Panc1 (cell line): ENCODE results near the gene LEPROT.

ENCODE experiments used
- CTCF ChIP-seq: fragments of 450-650 bp; IDR thresholded peaks from 2 replicates; pipeline ENCODE4 v1.5.1; 2017; ENCODE audit warnings: mild to moderate bottlenecking
- POLR2AphosphoS5 ChIP-seq: IDR thresholded peaks from 2 replicates; pipeline ENCODE4 v1.6.1; 2012; ENCODE audit warnings: mild to moderate bottlenecking, low read depth, low read length, moderate library complexity
- REST ChIP-seq, 2 experiments: IDR thresholded peaks; 2 replicates each; pipeline ENCODE4 v1.6.1; 2011 to 2012; ENCODE audit warnings: low read depth in 2 of 2, control low read depth in 1 of 2, low read length in 1 of 2, mild to moderate bottlenecking in 1 of 2, moderate library complexity in 1 of 2; ENCODE audit not compliant: insufficient read depth in 1 of 2

DNA sequence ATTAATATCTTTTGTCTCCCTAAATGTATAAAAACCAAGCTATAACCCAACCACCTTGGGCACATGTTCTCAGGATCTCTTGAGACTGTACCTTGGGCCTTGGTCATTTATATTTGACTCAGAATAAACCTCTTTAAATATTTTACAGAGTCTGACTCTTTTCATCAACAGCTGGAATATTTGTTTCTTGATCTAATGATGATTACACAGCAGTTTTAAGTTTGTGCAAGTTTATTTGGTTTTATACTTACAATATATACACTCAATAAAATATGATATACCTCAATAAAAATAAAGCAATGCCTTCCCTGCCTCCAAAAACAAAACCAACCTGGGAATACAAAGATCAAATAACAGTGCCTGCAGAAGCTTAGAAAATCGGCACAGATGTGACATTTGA is 22.0 kb downstream of the LEPROT start:
- TF ChIP-seq CTCF (no peak), POLR2AphosphoS5 (no peak), REST (IDR thresholded peaks at IDR 0.05; ENCODE audit: insufficient read depth in 1 of 2, low read depth in 2 of 2, low read length in 1 of 2) (no peak)
